Hepatocyte (in vitro differentiated cells): ENCODE measurements around the gene ADGRV1. TPM values are rescaled to one million over a fixed set of nuclear protein-coding genes. Genes with fewer than 3 reads are reported as not detected.

ENCODE experiments used
- DNase-seq: peaks from one replicate; pipeline ENCODE4 v3.0.0-alpha.2; 2016; ENCODE audit warnings: low spot score
- H2AFZ ChIP-seq: fragments of 200-600 bp; sonication (generic); 2 replicates; pipeline ENCODE4 v1.6.0; 2016; ENCODE audit warnings: antibody characterized with exemption, mild to moderate bottlenecking
- H3K27ac ChIP-seq: fragments of 200-600 bp; sonication (generic); 2 replicates; pipeline ENCODE4 v1.5.1; 2016; ENCODE audit warnings: mild to moderate bottlenecking
- H3K27me3 ChIP-seq: fragments of 200-600 bp; sonication (generic); 2 replicates; pipeline ENCODE4 v1.6.1; 2016
- H3K36me3 ChIP-seq: fragments of 200-600 bp; sonication (generic); replicated peaks from 2 replicates; pipeline ENCODE4 v1.5.1; 2016; ENCODE audit warnings: low read depth; ENCODE audit not compliant: insufficient read depth
- H3K4me1 ChIP-seq: fragments of 200-600 bp; sonication (generic); 2 replicates; pipeline ENCODE4 v1.5.1; 2016; ENCODE audit warnings: mild to moderate bottlenecking, moderate library complexity; ENCODE audit not compliant: insufficient read depth
- H3K4me2 ChIP-seq: fragments of 200-600 bp; sonication (generic); 2 replicates; pipeline ENCODE4 v1.6.0; 2016
- H3K4me3 ChIP-seq: fragments of 200-600 bp; sonication (generic); 2 replicates; pipeline ENCODE4 v1.5.1; 2016; ENCODE audit warnings: mild to moderate bottlenecking
- H3K79me2 ChIP-seq: fragments of 200-600 bp; sonication (generic); 2 replicates; pipeline ENCODE4 v1.6.0; 2017; ENCODE audit warnings: mild to moderate bottlenecking
- H3K9me2 ChIP-seq: fragments of 200-600 bp; sonication (generic); replicated peaks from 2 replicates; pipeline ENCODE4 v1.6.0; 2017; ENCODE audit warnings: mild to moderate bottlenecking; ENCODE audit not compliant: insufficient read depth
- H3K9me3 ChIP-seq: fragments of 200-600 bp; sonication (generic); 2 replicates; pipeline ENCODE4 v1.5.1; 2016; ENCODE audit warnings: low read depth, mild to moderate bottlenecking
- H4K20me1 ChIP-seq: fragments of 200-600 bp; sonication (generic); 2 replicates; pipeline ENCODE4 v1.6.0; 2016; ENCODE audit warnings: mild to moderate bottlenecking; ENCODE audit not compliant: insufficient read depth, poor library complexity, severe bottlenecking
- CTCF ChIP-seq: fragments of 200-600 bp; sonication (generic); IDR thresholded peaks from 2 replicates; pipeline ENCODE4 v1.5.1; 2016; ENCODE audit warnings: antibody characterized with exemption, mild to moderate bottlenecking; ENCODE audit not compliant: poor library complexity
- EZH2 ChIP-seq: fragments of 200-600 bp; sonication (generic); IDR thresholded peaks from 2 replicates; pipeline ENCODE4 v1.6.1; 2016; ENCODE audit warnings: antibody characterized with exemption, mild to moderate bottlenecking, borderline replicate concordance
- EZH2phosphoT487 ChIP-seq: fragments of 200-600 bp; sonication (generic); IDR thresholded peaks from one replicate; pipeline ENCODE4 v1.6.1; 2018; ENCODE audit warnings: antibody characterized with exemption, mild to moderate bottlenecking, low read depth, moderate library complexity; ENCODE audit not compliant: unreplicated experiment, severe bottlenecking
- WGBS: methylation state at CpG from one replicate; pipeline ENCODE4 v1.1.6; 2016; ENCODE audit warnings: low lambda C conversion rate; ENCODE audit errors: missing lambda C conversion rate; 5-methylcytosine and 5-hydroxymethylcytosine counted together
- polyA plus RNA-seq: library from polyadenylated mRNA; unstranded; fragments of >200 nt; fragmentation: Nextera tagmentation; extraction: Ambion mirVana; gene quantifications from 2 replicates; pipeline ENCODE4 v1.2.1, GENCODE V29; 2016
- total RNA-seq: library from RNA; depleted of rRNA; stranded (reverse); fragments of >200 nt; gene quantifications from 2 replicates; pipeline ENCODE4 v1.2.3, GENCODE V29; 2014

ADGRV1 gene
- total and polyA plus RNA-seq, 2 experiments from 2014 or later, result 74.9 to 88.3 TPM

GRCh38 chr5:90709323-90710155, 150.9 kb downstream of the ADGRV1 start:
- DNase-seq, result peak; percentile 67
- Histone ChIP-seq H3K79me2 (no peaks in the 10 kb centered on the region), H3K9me2 (no peaks in the 10 kb centered on the region), H2AFZ (no peak overlapping the region), H4K20me1 (no peaks in the 10 kb centered on the region), H3K4me2 (no peak overlapping the region), H3K9me3 (no peaks in the 10 kb centered on the region), H3K27me3 (no peaks in the 10 kb centered on the region), H3K4me3 (no peak overlapping the region), H3K4me1 (no peaks in the 10 kb centered on the region), H3K36me3 (no peaks in the 10 kb centered on the region), H3K27ac (no peak overlapping the region)
- 86% methylated on average over 1 of the region's 1 CpG for WGBS
- TF ChIP-seq EZH2, result no peak
- TF ChIP-seq CTCF, result peak; percentile 74

- Histone ChIP-seq H2AFZ (no peak overlapping the region), H3K36me3 (no peaks in the 10 kb centered on the region), H3K9me3 (no peaks in the 10 kb centered on the region), H3K27ac (no peak overlapping the region), H4K20me1 (no peaks in the 10 kb centered on the region), H3K4me1 (no peaks in the 10 kb centered on the region), H3K27me3 (no peaks in the 10 kb centered on the region), H3K9me2 (no peaks in the 10 kb centered on the region), H3K4me2 (no peak overlapping the region), H3K79me2 (no peaks in the 10 kb centered on the region), H3K4me3 (no peak overlapping the region)
- no peak for DNase-seq
- TF ChIP-seq CTCF (no peak), EZH2phosphoT487 (no peak), EZH2 (no peak)
Observed at GRCh38 chr5:90718387-90718786, 159.8 kb downstream of the ADGRV1 start.

GRCh38 chr5:90739567-90739966, 181.0 kb downstream of the ADGRV1 start:
- no peaks in the 10 kb centered on the region for H3K27me3 ChIP-seq
- no peaks in the 10 kb centered on the region for H3K9me2 ChIP-seq
- no peaks in the 10 kb centered on the region for H4K20me1 ChIP-seq
- TF ChIP-seq EZH2, result no peak
- no peak for TF ChIP-seq EZH2phosphoT487
- no peak for TF ChIP-seq CTCF
- DNase-seq, result no peak
- H3K4me2 ChIP-seq, result no peak overlapping the region
- no peaks in the 10 kb centered on the region for H3K4me1 ChIP-seq
- H3K27ac ChIP-seq, result no peak overlapping the region
- H3K36me3 ChIP-seq, result no peaks in the 10 kb centered on the region
- WGBS, result 95% methylated on average over 1 of the region's 1 CpG
- H2AFZ ChIP-seq, result no peak overlapping the region
- peaks cover 8% of the 10 kb centered on the region for H3K9me3 ChIP-seq
- H3K79me2 ChIP-seq, result no peaks in the 10 kb centered on the region
- no peak overlapping the region for H3K4me3 ChIP-seq
